Activated CD4-positive, alpha-beta memory T cell treated with anti-CD3 and anti-CD28 coated beads for 36 hours (primary cell): Measurements from ENCODE around the gene CCDC27. TPM values are rescaled to one million over a fixed set of nuclear protein-coding genes. Genes with fewer than 3 reads are reported as not detected.

Source experiments
- CTCF ChIA-PET: fragments of 350-600 bp; sonication (Branson Sonifier 250); formaldehyde crosslinking; loops from one replicate; lab custom pipeline; 2021; ENCODE audit warnings: antibody characterized with exemption, inconsistent platforms; lab: Charles Lee
- POLR2A ChIA-PET: fragments of 350-600 bp; sonication (Branson Sonifier 250); formaldehyde crosslinking; loops from one replicate; lab custom pipeline; 2021; ENCODE audit warnings: antibody characterized with exemption; lab: Charles Lee
- DNase-seq: peaks from one replicate; pipeline ENCODE4 v3.0.0-alpha.2; 2020
- H3K27ac Mint-ChIP-seq: one replicate; pipeline ENCODE4 v1.8.0; 2021; ENCODE audit warnings: mixed read lengths
- H3K27me3 Mint-ChIP-seq: one replicate; pipeline ENCODE4 v1.8.0; 2021; ENCODE audit warnings: mixed read lengths
- H3K36me3 Mint-ChIP-seq: one replicate; pipeline ENCODE4 v1.8.0; 2021; ENCODE audit warnings: mixed read lengths
- H3K4me1 Mint-ChIP-seq: one replicate; pipeline ENCODE4 v1.8.0; 2021; ENCODE audit warnings: low read depth, mixed read lengths
- H3K4me3 Mint-ChIP-seq: one replicate; pipeline ENCODE4 v1.8.0; 2021; ENCODE audit warnings: mild to moderate bottlenecking, mixed read lengths
- H3K9me3 Mint-ChIP-seq: one replicate; pipeline ENCODE4 v1.8.0; 2021; ENCODE audit warnings: mixed read lengths
- intact Hi-C: fragments of 100-400 bp; cut with micrococcal nuclease; formaldehyde crosslinking; loops from one replicate; pipeline ENCODE4 v1.15.1; 2023
- total RNA-seq, 2 experiments: library from RNA; stranded (reverse); gene quantifications; one replicate each; pipeline ENCODE4 v1.2.3, GENCODE V29; 2021

The CCDC27 gene
- total RNA-seq, 2 experiments from 2014 or later = not detected

- CTCF ChIA-PET = interaction anchor here (0.9 to 2.2 kb wide), 4 partner anchors 10 to 62 kb away, joined by 4 to 10 read pairs (median 6); partner anchors contain the start of gene LRRC47
- Mint-ChIP-seq H3K27ac (peak overlapping the region; percentile 64), H3K4me3 (no peak overlapping the region), H3K36me3 (peaks cover 25% of the 10 kb centered on the region), H3K4me1 (peaks cover 19% of the 10 kb centered on the region), H3K9me3 (no peaks in the 10 kb centered on the region), H3K27me3 (no peaks in the 10 kb centered on the region)
- intact Hi-C loops = loop anchor here (1.0 kb wide), 2 partner anchors 10 to 15 kb away; partner anchors contain the start of gene LRRC47
- POLR2A ChIA-PET = interaction anchor here (0.9 to 1.5 kb wide), 4 partner anchors 9 to 103 kb away, joined by 3 to 10 read pairs (median 4); partner anchors contain the start of gene LRRC47
- no peak for DNase-seq
Measured at GRCh38 chr1:3786468-3787348, 34.5 kb downstream of the CCDC27 start.

- Mint-ChIP-seq H3K27me3 (no peaks in the 10 kb centered on the region), H3K27ac (peak overlapping the region; percentile 64), H3K4me1 (peaks cover 22% of the 10 kb centered on the region), H3K9me3 (no peaks in the 10 kb centered on the region), H3K36me3 (peaks cover 21% of the 10 kb centered on the region), H3K4me3 (no peak overlapping the region)
- DNase-seq = peak; percentile 88
- POLR2A ChIA-PET = interaction anchor here (0.9 to 1.5 kb wide), 3 partner anchors 9 to 103 kb away, joined by 3 to 10 read pairs (median 3); partner anchors contain the start of gene LRRC47
- intact Hi-C loops = loop anchor here (1.0 kb wide), 2 partner anchors 9 to 14 kb away; partner anchors contain the start of gene LRRC47
- CTCF ChIA-PET = interaction anchor here (0.9 to 1.6 kb wide), 3 partner anchors 9 to 63 kb away, joined by 4 to 7 read pairs (median 5); partner anchors contain the start of gene LRRC47
Measured at GRCh38 chr1:3787349-3787715, 35.1 kb downstream of the CCDC27 start.

- DNase-seq = no peak
- H3K27ac Mint-ChIP-seq = peak overlapping the region; percentile 64
- intact Hi-C loops = loop anchor here (1.0 kb wide), 2 partner anchors 8 to 13 kb away; partner anchors contain the start of gene LRRC47
- H3K4me3 Mint-ChIP-seq = no peak overlapping the region
- H3K4me1 Mint-ChIP-seq = peaks cover 27% of the 10 kb centered on the region
- ChIA-PET CTCF (interaction anchor here (0.9 to 1.6 kb wide), 3 partner anchors 9 to 64 kb away, joined by 4 to 7 read pairs (median 5); partner anchors contain the start of gene LRRC47), POLR2A (interaction anchor here (0.9 to 1.5 kb wide), 3 partner anchors 8 to 102 kb away, joined by 3 to 10 read pairs (median 3); partner anchors contain the start of gene LRRC47)
- H3K36me3 Mint-ChIP-seq = peaks cover 20% of the 10 kb centered on the region
- H3K9me3 Mint-ChIP-seq = no peaks in the 10 kb centered on the region
- H3K27me3 Mint-ChIP-seq = no peaks in the 10 kb centered on the region
Measured at GRCh38 chr1:3787745-3788605, 35.7 kb downstream of the CCDC27 start.

DNA sequence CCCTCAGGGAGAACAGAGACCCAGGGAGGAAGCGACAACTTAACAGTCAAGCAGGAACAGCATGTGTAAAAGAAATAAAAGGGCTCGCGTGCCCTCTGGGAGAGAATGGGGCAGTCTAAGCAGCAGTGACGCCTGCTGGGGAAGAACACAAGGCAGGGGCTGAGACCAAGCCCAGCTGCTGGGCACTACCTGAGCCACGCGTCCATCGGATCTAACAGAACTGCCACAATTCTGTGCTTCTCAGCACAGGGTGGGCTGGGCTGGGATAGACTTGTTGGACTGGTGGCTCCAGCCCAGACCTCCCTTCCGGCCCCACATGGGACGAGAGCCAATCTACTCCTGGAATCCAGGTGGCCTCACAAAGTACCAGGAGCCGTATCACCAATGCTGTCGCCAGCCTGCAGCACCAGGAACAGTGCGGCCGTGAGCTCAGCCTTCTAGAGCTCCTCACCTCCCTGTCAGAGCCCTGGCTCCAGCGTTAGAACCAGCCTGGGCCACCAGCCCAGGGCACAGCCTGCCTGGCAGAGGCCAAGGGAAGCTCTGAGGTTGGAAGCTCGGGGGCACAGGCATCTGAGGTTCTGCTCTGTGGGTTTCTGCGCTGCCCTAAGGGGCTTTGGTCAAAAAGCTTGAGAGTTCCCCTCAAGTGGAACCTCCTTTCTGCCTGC lies 36.6 kb downstream of the CCDC27 start:
- Mint-ChIP-seq H3K4me1 (peaks cover 36% of the 10 kb centered on the region), H3K27me3 (no peaks in the 10 kb centered on the region), H3K27ac (no peak overlapping the region), H3K4me3 (no peak overlapping the region), H3K36me3 (peaks cover 19% of the 10 kb centered on the region), H3K9me3 (no peaks in the 10 kb centered on the region)
- intact Hi-C loops = no loop called here
- DNase-seq = no peak
- ChIA-PET CTCF (interaction anchor here (1.1 kb wide), 1 partner anchor 13 kb away, joined by 3 read pairs; no protein-coding TSS in a partner anchor), POLR2A (no interaction called here)

- intact Hi-C loops = no loop called here
- DNase-seq = no peak
- H3K36me3 Mint-ChIP-seq = peaks cover 12% of the 10 kb centered on the region
Measured at GRCh38 chr1:3789421-3790300, 37.4 kb downstream of the CCDC27 start.

GRCh38 chr1:3790500-3790923 lies 38.3 kb downstream of the CCDC27 start:
- H3K36me3 Mint-ChIP-seq = peaks cover 8% of the 10 kb centered on the region
- no peaks in the 10 kb centered on the region for H3K27me3 Mint-ChIP-seq
- ChIA-PET CTCF (no interaction called here), POLR2A (no interaction called here)
- no peak for DNase-seq
- intact Hi-C loops = no loop called here
- H3K27ac Mint-ChIP-seq = no peak overlapping the region
- peaks cover 48% of the 10 kb centered on the region for H3K4me1 Mint-ChIP-seq
- H3K9me3 Mint-ChIP-seq = no peaks in the 10 kb centered on the region
- no peak overlapping the region for H3K4me3 Mint-ChIP-seq

More at GRCh38 chr1:3789421-3790300, 37.4 kb downstream of the CCDC27 start:
- ChIA-PET CTCF (interaction anchor here (1.1 kb wide), 1 partner anchor 13 kb away, joined by 3 read pairs; no protein-coding TSS in a partner anchor), POLR2A (no interaction called here)
- Mint-ChIP-seq H3K4me1 (peaks cover 41% of the 10 kb centered on the region), H3K27me3 (no peaks in the 10 kb centered on the region), H3K4me3 (no peak overlapping the region), H3K27ac (no peak overlapping the region), H3K9me3 (no peaks in the 10 kb centered on the region)

DNA sequence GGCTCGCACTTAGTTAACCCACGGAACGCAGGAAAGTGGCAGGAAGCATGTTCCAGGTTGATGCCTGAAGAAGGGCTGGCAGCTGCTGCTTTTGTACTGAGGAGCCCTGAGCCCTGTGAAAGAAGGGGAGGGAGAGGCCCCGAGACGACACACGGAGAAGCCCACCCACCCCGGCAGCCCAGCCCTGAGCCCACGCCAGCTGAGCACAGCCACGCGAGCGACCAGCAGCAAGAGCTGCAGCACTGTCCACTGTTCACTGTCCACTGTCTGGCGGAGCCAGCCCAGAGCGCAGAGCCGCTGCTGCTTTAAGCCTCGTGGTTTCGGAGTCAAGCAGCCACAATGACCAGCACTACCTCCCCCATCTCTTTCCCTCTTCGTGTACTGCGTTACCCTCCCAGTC lies 38.7 kb downstream of the CCDC27 start:
- Mint-ChIP-seq H3K4me3 (no peak overlapping the region), H3K27ac (no peak overlapping the region), H3K27me3 (no peaks in the 10 kb centered on the region), H3K9me3 (no peaks in the 10 kb centered on the region), H3K4me1 (peaks cover 48% of the 10 kb centered on the region), H3K36me3 (peaks cover 8% of the 10 kb centered on the region)
- intact Hi-C loops = no loop called here
- POLR2A ChIA-PET = no interaction called here
- no peak for DNase-seq
- CTCF ChIA-PET = no interaction called here

- peaks cover 4% of the 10 kb centered on the region for H3K36me3 Mint-ChIP-seq
- peak overlapping the region; percentile 85 for H3K4me3 Mint-ChIP-seq
- H3K4me1 Mint-ChIP-seq = peaks cover 39% of the 10 kb centered on the region
- ChIA-PET POLR2A (interaction anchor here (1.1 to 1.3 kb wide), 2 partner anchors 8 to 10 kb away, joined by 4 to 10 read pairs; no protein-coding TSS in a partner anchor), CTCF (interaction anchor here (0.6 to 5.3 kb wide), 4 partner anchors 8 to 62 kb away, joined by 3 to 39 read pairs (median 6); partner anchors contain the start of genes CEP104 and DFFB)
- H3K27me3 Mint-ChIP-seq = peaks cover 2% of the 10 kb centered on the region
- DNase-seq = no peak
- intact Hi-C loops = loop anchor here (1.0 to 5.0 kb wide), 5 partner anchors 8 to 143 kb away; partner anchors contain the start of genes C1orf174, CEP104, DFFB and SMIM1
- no peak overlapping the region for H3K27ac Mint-ChIP-seq
- no peaks in the 10 kb centered on the region for H3K9me3 Mint-ChIP-seq
Measured at GRCh38 chr1:3795453-3796214, 43.4 kb downstream of the CCDC27 start.

DNA sequence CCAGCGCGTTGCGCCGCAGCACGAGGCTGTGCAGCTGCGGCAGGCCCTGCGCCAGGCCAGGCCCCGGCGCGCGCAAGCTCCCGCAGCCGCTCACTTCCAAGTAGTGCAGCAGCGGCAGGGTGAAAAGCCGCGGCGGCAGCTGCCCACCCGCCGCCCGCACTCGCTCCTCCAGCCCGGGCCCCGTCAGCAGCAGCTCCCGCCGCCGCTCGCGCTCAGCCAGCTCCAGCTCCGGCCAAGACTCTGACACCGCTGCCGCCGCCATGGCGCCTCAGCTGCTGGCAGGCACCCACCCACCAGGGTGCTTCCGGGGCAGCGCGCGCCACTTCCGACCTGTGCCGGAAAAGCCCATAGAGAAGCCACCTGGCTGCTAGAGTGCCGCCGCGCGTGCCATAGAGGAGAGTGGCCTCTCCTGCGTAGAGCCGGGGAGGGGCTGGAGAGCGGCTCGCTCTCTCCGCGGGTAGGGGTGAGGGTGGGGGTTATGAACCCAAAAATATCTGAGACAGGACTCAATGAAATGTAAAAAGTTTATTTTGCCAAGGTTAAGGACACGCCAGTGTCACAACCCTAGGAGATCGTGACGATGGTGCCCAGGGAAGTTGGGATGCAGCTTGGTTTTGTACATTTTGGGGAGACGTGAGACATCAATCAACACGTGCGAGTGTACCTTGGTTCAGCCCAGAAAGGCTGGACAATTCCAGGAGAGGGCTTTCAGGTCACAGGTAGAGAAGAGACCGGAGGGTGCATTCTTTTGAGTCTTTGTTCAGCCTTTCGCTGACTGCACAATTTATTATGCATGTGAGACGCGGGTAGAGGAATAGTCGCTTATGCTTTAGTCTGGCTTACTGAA lies 44.2 kb downstream of the CCDC27 start, which contains the start of gene LRRC47:
Gene LRRC47 (minus strand): TSS at position 284 of the 847 bp plus-strand sequence. CDS start 22 bp downstream, at position 262.
- ChIA-PET POLR2A (interaction anchor here (0.6 to 1.3 kb wide), 4 partner anchors 9 to 59 kb away, joined by 3 to 10 read pairs (median 4); no protein-coding TSS in a partner anchor), CTCF (interaction anchor here (0.6 to 5.3 kb wide), 4 partner anchors 8 to 61 kb away, joined by 3 to 39 read pairs (median 6); partner anchors contain the start of genes CEP104 and DFFB)
- intact Hi-C loops = loop anchor here (1.0 to 5.0 kb wide), 5 partner anchors 9 to 144 kb away; partner anchors contain the start of genes C1orf174, CEP104, DFFB and SMIM1
- peak; percentile 96 for DNase-seq
- Mint-ChIP-seq H3K36me3 (peaks cover 4% of the 10 kb centered on the region), H3K27ac (peak within 1 kb of the TSS; percentile 87), H3K9me3 (no peaks in the 10 kb centered on the region), H3K4me1 (peaks cover 47% of the 10 kb centered on the region), H3K4me3 (peak within 1 kb of the TSS; percentile 94), H3K27me3 (peaks cover 7% of the 10 kb centered on the region)
